GM10847 (cell line): ENCODE measurements around the gene MRPL2.

Experiments
- POLR2A ChIP-seq: IDR thresholded peaks from 2 replicates; pipeline ENCODE4 v1.6.1; 2011; ENCODE audit not compliant: insufficient read length; ENCODE audit errors: extremely low read depth

The MRPL2 gene

DNA sequence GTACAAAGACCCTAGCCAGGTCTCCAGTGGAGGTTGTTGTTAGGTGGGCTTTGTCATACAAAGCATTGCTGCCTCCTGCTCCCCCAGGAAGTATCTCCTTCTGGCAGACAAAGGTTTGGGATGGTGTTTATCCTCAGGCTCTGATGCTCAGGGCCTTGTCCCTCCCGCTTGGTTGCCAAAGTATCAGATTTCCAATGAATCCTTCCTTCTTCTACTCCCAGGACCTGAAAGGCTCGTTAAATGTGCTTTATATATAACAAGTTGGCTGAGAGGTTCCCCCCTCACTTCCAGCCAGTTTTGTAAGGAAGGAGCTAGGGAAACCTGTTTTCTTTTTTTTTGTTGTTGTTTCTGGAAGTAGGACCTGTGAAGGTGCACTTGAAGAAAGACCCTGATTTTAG lies 31.3 kb upstream of the MRPL2 start:
- TF ChIP-seq POLR2A: no peak

DNA sequence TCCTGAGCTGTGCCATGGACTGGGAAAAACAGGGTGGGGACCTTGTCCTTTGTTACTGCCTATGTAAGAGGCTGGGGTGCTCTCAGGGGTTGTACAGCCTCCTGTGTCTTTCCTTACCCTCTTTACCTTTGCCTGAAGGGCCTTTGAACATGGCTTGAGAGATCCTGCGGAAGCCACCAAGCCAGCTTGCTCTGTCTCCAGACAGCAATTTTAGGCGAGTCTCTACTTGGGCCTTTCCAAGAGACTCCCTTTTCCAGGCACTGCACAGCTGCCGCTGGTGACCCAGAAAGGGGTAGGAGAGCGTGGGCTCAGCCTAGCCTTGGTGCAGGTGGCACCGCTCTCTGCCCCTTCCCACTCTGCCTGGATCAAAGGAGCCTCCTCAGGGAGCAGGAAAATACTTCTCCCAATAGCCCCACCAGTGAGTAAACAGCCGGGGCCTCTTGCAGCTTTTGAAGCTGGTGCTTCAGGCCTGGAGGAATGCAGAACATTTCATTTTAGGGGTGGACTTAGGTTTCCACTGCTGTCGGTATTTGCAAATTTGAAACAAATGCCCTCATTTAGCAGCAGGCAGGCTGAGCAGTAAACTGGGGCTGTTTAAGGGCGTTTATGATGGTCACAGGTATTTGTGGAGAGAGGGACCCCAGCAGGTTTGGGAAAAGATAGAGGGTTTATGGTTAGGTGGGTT lies 30.8 kb upstream of the MRPL2 start:
- TF ChIP-seq POLR2A: no peak

DNA sequence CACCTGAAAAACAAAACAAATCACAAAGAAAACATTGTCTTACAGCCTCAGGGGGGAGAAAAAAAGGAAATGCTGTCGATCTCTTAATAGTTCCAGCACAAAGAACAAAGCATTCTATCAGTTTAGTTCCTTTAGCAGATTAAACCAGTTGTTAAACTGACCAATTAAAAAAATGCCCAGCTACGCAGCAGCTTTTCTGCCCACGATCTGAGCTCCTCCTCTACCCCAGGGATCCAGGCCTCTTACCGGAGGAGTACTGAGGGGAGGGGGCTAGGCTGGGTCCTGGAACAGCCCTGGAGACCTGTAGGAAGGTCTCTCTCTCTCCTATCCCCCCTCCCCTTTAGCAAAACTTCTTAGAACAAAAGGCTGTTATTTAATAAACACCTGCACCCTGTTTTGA lies 30.2 kb upstream of the MRPL2 start:
- TF ChIP-seq POLR2A: no peak

DNA sequence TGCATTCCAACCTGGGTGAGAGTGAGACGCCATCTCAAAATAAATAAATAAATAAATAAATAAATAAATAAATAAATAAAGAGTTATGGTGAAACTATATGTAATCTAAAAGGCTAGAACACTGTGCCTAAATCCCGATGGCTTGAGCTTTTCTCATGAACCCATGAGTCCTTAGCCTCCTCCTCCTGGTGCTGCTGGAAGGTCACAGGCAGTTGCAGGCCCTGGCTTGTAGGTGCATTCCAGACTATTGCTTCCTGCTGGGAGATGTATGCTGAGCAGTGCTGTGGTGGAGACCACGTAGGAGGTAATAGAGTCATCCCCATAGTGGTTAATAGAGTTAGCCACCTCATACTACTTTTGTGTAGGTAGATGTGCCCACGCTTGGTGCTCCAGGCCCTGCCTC lies 29.4 kb upstream of the MRPL2 start:
- no peak for TF ChIP-seq POLR2A

DNA sequence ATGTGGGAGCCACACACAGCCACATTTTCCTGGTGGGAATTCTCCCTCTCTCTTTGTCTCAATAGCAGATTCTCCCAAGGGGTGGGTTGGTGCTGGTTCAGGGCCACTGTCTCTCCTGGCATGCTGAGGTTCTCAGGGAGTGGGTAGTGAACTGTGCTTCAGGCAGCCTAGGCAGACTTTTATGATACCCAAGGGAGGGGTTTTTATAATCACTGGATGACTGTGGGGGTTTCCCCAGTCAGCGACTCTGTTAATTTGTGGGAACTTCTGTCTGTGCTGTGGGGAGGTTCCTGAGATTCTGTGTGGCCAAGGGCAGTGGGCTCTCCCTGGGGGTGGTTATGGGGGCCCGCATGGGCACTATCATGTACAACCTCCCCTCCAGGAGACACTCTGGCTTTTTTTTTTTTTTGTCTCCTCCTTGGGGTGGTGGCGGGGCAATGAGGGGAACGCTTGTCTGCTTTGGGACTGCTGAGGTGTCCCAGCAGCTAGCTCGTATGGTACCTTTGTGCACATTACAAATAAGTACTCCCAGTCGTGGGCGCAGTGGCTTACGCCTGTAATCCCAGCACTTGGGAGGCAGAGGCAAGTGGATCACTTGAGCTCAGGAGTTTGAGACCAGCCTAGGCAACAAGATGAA lies 26.9 kb upstream of the MRPL2 start:
- TF ChIP-seq POLR2A: no peak

DNA sequence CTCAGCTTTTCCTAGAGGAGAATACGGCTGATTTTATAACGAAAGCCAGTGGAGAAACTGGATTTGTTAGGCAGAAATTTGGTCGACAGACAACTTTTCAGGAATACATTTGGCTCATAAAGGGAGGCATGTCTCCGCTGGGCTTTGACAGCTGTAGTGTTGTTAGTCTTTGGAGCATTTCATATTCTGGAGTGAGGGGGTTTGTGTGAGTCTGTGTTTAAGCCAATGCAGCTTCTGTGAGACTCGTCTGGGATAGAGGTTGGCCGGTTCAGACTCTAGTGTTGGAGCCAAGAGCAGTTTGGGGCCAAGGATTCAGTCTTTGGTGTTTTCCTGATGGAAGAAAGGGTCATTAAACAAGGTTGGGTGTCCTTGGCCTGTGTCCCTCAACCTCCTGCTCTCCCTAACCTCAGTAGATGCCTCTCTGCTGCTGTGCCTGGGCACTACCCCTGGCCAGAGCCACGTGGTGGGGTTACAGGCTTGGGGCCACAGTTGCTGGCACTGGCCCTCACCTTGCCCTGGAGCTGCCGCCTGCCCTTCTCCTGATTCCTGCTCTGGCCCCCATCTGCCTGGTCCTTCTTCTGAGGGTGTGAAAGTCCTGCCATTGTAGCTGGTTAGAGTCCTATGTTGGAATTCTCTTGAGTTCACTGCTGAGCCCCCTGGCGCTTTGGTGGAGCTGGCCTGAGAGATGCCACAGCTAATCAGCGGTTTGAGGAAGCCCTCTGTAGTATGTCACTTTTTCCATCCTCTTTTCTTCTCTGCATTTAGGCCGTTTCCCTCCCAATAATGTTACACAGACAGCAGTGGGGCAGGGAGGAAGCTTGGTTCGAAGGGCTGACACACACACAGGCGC lies 23.8 kb upstream of the MRPL2 start:
- TF ChIP-seq POLR2A: no peak

DNA sequence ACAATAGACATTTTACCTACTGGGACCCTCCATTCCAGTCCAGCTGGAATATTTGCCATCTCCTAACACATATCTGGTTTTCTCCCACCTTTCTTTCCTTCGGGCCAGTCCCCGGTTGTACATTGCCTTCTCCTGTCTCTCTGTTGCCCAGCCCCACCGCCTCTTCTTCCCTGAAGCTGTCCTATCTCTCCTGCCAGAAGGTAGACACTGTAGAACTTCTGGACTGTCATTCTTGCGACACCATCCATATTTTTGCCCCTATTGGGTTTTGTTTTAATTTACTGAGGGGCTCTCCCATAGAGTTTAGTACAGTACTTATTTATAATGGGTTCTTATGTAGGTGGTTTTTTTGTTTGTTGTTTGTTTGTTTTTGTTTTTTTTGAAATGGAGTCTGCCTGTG lies 21.8 kb upstream of the MRPL2 start:
- no peak for TF ChIP-seq POLR2A

DNA sequence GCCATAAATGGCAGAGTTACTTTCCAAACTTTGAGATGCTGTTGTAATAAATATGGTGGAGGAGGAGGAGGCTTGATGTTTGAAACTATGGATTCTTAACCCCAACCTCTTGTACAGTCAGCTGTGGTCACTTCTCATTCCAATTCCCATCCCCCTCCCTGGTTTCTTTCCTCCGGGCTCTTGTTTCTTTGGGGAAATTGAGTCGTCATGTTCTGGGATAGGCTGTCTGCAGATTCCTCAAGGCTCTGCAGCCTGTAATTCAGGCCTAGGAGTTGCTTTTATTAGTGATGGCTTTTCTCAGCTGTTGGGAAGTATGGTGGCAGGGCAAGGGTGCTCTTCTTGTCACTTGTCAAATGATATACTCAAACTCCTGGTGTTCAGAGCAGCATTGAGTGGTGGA lies 19.5 kb upstream of the MRPL2 start:
- no peak for TF ChIP-seq POLR2A

DNA sequence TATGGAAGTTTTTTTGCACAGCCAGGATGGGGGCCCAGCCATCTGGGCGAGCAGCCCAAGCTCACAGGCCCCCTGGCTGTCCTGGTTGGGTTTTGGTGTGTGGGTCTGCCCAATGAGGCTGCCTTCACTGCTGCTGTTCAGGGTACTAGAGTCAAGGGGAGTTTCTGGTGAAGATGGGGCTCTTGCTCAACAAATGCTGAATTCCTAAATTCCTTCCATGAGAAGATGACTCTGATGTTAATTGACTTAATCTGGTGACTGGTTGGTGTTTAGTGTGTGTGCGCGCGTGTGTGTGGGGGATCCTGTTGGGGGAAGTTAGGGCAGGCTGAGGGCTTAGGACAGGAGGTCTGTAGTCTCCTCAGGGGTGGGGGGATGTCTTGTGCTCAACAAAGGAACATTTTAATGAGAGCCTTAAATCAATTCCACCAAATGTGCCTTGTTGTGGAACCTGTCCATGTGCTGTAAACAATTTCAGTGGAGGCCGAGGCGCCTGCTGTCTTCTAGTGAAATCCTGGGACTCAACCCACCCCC lies 18.8 kb upstream of the MRPL2 start:
- TF ChIP-seq POLR2A: no peak

DNA sequence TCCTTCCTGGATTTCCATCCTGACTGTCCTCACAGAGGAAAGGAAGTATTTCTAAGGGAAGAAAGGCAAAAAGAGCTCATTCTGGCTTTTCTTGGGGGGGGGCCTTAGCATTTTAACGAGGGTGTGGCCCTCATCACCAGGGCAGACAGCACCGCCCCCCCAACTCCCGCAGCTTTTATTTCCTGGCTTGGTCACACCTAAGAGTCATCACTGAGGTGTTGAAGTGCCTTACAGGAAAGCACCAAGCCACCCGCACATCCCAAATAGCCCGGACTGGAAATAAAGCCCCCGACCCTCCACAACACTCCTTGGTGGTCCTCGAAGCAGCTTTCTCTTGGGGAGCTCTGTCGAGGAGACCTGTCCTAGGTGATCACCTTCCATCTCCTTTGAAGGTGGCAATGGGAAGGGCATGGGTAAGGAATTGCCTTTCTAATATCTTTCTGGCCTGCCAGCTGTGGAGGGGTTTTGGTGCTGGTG lies 18.1 kb upstream of the MRPL2 start:
- TF ChIP-seq POLR2A: no peak

DNA sequence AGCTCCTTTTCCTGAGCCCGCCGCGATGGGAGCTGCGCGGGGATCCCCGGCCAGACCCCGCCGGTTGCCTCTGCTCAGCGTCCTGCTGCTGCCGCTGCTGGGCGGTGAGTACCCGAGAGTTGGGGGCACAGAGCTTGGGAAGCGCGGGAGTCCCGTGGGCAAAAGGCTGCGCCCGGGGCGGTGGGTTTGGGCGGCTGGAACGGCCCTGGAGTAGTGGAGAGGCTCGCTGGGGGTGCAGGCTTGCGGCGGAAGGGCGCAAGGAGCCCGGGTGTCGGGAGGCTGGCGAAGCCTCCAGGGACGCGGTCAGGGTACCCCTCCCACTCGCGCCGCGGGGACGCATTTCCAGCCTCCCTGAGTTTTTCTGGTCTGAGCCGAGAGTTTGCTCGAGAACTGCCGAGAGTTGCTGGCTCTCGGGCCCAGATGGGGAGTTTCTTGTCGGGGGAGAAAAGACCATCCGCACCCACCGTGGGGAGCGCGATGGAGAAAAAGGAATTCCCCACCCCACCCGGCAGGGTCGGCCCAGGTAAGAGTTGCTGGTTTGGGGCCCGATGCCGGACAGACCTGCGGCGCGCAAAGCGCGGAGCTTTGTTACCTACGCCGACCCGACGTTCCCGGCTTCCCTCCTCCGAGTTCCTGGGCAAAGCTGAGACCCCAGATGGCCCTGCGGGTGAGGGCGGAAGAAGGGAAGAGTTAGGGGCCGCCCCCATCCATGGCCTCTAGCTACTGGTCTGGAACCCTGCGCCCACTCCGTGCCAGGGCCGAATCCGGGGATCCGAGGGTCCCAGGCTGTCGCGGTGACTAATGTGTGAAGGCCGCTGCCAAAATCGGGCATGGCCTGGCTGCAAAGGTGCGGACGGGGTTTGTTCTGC lies 17.5 kb upstream of the MRPL2 start:
- no peak for TF ChIP-seq POLR2A

DNA sequence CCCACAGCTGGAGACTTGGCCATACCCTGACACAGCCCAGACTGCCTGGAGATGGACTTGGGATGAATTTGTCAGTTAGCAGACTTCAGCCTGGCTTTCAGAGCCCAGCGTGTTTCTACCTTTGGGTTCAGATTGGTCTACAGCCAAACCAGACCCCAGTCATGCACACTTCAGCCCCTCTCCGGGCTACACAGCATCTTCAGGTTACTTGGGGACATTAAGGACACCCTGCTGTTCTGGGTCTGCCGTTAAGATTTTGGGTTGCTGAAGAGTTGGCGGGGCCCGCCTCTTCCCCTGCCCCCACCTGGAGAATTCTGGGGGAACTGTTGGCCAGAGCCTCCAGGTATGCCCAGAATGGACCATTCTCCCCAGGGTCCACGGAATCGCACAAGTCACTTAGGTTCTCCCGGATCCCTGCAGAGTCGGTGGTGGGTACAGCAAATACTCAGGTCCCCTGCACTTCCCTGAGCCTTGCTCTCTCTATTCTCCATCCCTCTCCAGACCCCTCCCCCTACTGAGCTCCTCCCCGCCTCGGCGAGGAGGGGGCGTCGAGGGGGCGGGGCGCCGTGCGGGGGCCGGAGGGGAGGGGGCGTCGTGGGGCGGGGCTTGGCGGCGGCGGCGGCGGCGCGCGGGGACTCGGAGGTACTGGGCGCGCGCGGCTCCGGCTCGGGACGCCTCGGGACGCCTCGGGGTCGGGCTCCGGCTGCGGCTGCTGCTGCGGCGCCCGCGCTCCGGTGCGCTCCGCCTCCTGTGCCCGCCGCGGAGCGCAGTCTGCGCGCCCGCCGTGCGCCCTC lies 16.6 kb upstream of the MRPL2 start, which contains the start of gene PTK7:
TSS of gene PTK7 (plus strand) at position 645 of the 794 bp plus-strand sequence. CDS start 175 bp downstream, outside the sequence.
- no peak for TF ChIP-seq POLR2A

DNA sequence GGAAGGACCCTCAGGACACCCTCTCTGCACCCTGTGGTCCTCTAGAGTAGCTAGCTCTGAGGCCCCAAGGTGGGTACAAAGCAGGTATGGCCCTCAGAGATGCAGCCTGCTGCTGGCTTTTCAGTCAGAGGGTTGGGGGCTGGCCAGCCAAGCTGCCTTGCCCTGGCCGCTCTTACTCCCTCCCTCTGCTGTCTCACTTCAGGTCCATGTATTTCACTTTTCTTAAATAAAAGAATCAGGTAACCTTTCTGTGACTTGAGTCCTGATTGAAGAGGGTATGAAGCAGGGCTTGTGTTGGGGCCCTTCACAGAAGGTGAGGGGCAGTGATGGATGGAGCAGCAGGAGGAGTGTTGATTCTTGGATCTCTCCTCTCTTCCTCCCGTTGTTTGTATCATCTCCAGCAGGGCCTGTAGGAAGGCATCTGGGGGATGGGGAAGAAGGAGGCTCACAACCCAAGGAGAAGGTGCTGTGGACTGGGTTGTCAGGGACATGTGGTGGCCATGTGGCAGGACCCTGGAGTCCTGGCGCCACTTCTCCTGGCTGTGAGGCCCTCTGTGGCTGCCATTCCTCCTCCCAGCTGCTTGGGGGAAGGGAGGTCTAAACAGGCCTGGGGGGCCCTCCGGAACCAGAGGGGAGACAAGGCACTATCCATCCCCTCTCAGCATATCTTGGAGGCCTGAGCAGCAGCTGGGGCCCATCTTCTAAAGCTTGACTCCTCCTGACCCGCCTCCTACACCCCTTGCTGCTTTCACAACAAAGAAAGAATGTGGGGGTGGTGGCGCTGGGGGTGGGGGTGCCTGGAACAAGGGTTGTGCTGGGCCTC lies 15.8 kb upstream of the MRPL2 start:
- TF ChIP-seq POLR2A: no peak

DNA sequence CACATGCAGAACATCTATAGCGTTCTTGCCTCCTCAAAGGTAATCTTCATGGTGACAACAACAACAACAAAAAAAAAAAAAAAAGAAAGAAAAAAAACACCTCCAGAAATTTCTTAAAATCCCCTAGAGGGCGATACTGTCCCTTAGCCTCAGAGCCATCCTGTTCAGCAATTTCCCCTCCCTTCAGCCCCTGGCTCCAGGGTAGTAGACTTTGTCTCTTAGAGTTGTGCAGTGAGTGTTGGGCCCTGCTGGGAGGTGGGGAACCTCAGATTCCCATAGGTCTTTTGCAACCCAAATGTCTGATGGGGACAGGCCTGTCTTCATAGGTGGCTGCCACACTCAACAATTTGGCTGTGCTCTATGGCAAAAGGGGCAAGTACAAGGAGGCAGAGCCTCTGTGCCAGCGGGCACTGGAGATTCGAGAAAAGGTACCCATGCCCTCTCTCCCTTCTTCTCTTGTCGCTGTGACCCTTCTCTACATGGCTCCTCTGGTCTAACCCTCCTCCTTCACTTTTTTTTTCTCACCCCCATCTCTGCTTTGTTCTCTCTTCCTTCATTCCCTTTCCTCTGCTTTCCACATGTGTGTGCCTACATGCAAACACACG lies 10.9 kb upstream of the MRPL2 start:
- no peak for TF ChIP-seq POLR2A
